ENCODE measurements around the gene RBPJ.

The RBPJ gene

DNA sequence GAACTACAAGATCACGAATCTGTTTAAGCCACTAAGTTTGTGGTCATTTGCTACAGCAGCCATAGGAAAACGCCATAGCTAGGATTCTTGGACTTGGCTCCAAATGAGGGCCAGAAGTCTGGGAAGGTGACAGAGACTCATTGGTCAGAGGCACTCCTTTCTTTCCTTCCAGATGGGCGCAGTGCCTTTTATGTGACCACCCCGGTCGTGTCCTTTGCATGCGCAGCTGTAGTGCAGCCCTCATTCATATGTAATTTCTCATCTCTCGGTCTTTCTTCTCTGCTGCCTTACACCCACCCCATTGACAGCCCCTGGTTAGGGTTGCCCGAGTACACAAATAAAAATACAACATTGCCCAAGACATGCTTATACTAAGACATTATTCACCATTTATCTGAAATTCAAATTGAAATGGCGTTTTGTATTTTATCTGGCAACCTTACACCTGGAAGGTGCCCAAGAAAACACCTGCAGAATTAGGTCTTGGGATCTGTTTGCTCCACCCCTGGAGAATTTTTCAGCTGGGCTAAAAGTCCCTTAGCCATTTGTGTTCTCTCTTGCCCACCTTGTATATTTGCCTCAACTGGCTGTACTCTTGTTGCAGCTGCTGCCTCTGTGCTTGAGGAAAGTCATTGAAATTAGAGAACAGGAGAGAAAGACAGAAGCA lies 147.6 kb downstream of the RBPJ start:
- no peak for DNase-seq (ENCODE audit: extremely low read depth, low read depth)
- TF ChIP-seq, protein P1, sequence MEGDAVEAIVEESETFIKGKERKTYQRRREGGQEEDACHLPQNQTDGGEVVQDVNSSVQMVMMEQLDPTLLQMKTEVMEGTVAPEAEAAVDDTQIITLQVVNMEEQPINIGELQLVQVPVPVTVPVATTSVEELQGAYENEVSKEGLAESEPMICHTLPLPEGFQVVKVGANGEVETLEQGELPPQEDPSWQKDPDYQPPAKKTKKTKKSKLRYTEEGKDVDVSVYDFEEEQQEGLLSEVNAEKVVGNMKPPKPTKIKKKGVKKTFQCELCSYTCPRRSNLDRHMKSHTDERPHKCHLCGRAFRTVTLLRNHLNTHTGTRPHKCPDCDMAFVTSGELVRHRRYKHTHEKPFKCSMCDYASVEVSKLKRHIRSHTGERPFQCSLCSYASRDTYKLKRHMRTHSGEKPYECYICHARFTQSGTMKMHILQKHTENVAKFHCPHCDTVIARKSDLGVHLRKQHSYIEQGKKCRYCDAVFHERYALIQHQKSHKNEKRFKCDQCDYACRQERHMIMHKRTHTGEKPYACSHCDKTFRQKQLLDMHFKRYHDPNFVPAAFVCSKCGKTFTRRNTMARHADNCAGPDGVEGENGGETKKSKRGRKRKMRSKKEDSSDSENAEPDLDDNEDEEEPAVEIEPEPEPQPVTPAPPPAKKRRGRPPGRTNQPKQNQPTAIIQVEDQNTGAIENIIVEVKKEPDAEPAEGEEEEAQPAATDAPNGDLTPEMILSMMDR (IDR thresholded peaks at IDR 0.05; ENCODE audit: low read depth, low read length), result no peak

DNA sequence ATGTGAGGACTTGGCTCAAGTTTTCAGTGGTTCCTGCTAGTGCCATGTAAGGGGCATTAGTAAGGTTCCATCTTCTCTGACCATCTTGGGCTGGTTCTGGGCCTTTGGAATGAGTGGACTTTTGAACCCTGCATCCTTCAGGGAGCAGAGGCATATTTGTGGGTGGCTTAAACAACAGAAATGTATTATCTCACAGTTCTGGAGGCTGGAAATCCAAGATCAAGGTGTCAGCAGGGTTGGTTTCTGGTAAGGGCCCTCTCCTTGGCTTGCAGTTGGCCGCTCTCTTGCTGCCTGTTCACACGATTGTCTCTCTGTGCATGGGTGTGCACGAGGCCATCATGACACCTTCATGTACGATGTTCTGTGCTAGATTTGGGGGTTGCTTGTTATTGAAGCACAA lies 148.2 kb downstream of the RBPJ start:
- TF ChIP-seq, protein P1 (IDR thresholded peaks at IDR 0.05; ENCODE audit: low read depth, low read length), result no peak
- DNase-seq (ENCODE audit: extremely low read depth, low read depth), result no peak

DNA sequence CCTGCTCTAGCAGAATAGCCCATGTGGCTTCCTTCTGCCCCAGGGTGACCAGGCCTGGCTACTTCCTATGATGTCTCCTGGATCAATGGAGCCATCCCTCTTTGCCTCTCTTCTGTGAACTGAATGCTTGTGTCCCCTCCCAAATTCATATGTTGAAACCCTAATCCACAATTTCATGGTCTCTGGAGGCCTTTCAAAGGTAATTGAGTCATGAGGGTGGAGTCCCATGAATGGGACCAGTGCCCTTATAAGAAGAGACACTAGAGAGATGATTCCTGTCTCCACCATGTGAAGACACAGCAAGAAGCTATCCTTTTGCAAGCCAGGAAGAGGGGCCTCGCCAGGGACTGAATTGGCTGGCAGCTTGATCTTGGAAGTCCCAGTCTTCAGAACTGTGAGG lies 151.1 kb downstream of the RBPJ start:
- TF ChIP-seq, protein P1 (IDR thresholded peaks at IDR 0.05; ENCODE audit: low read depth, low read length), result no peak
- no peak for DNase-seq (ENCODE audit: extremely low read depth, low read depth)

DNA sequence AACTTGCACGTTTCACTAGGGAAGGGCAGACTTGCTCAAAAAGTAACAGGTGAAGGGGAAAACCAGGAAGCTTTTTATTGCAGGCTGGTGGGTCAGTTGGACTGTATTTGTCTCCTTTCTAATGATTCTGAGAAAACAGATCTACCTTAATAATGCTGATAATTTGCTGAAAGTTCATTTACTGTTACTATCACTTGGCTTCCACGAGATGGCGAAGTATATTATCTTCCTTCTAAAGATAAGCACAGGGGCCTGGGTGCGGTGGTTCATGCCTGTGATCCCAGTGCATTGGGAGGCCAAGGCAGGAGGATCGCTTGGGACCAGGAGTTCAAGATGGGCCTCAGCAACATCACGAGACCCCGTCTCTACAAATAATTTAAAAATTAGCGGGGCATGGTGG lies 153.1 kb downstream of the RBPJ start:
- no peak for DNase-seq (ENCODE audit: extremely low read depth, low read depth)
- TF ChIP-seq, protein P1 (IDR thresholded peaks at IDR 0.05; ENCODE audit: low read depth, low read length), result no peak

DNA sequence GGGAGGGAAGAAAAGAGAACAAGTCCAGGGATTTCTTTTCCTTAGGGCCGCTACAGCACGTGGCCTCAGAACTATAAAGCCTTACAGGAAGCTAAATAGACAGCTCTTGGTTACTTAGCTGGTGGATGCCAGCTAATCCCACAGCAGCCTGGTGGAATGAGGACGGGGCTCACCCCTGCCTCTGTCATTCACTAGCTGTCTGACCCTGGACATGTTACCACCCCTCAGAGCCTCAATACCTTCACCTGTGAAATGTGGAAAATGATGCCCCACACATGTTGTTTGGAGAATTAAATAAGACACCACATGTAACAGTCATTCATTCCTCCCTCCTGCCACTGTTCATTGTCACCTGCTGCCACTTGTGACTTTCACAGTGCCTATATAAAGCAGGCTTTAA lies 153.7 kb downstream of the RBPJ start:
- no peak for DNase-seq (ENCODE audit: extremely low read depth, low read depth)
- TF ChIP-seq, protein P1 (IDR thresholded peaks at IDR 0.05; ENCODE audit: low read depth, low read length), result no peak

DNA sequence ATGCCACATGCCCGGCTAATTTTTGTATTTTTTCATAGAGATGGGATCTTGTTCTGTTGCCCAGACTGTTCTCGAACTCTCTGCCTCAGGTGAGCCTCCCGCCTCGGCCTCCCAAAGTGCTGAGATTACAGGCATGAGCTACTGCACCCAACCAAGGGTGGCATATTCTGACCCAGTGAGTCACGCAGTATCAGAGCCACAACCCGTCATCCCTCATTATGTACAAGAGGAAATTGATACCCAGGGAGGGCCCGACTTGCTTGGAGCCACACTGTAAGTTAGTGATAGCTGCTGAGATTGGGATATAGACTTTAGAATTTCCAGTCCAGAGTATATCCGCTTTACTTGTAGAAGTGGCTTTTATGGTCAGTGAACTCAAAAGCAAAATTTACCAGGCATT lies 154.9 kb downstream of the RBPJ start:
- TF ChIP-seq, protein P1 (IDR thresholded peaks at IDR 0.05; ENCODE audit: low read depth, low read length), result no peak
- no peak for DNase-seq (ENCODE audit: extremely low read depth, low read depth)

DNA sequence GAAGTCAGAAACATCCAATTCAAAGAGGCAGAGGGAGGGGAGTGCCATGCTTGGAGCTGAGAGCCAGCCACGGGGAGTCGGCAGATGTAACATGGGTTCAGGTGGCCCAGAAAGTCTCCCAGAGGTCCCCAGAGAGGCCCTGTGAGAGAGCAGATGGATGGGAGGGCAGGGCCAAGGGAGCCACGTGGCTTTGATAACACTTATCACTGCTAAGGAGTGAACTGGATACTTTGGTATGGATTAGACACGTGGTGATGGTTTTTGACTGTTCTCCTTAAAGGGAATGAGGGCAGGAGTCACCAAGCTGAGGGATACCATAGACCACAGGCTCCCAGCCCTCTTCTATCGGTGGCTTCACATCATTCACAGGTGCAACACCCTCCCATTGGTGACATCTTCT lies 155.7 kb downstream of the RBPJ start:
- TF ChIP-seq, protein P1 (IDR thresholded peaks at IDR 0.05; ENCODE audit: low read depth, low read length), result no peak
- DNase-seq (ENCODE audit: extremely low read depth, low read depth), result no peak

All from AG09319 (cell line).